Suprapubic skin (tissue), 3 donors: ENCODE measurements around the gene NRCAM.

Experiments used
- EP300 ChIP-seq: sonication (generic); formaldehyde crosslinking; IDR thresholded peaks from one replicate; pipeline ENCODE4 v1.6.1; 2017; ENCODE audit warnings: antibody characterized with exemption
- POLR2A ChIP-seq, 2 donors: fragments of 450-650 bp; IDR thresholded peaks; one replicate each; pipeline ENCODE4 v1.6.1; 2017; ENCODE audit warnings: antibody characterized with exemption in 2 of 2, mild to moderate bottlenecking in 2 of 2, moderate library complexity in 2 of 2
- TF ChIP-seq, protein P1 (sequence below), 2 donors: fragments of 200-600 bp in 1 of 2; fragments of 450-650 bp in 1 of 2; sonication (generic) in 1 of 2; IDR thresholded peaks; one replicate each; pipeline ENCODE4 v1.5.1; 2016 to 2019; ENCODE audit warnings: antibody characterized with exemption in 2 of 2, mild to moderate bottlenecking in 1 of 2, moderate library complexity in 1 of 2

DNA sequence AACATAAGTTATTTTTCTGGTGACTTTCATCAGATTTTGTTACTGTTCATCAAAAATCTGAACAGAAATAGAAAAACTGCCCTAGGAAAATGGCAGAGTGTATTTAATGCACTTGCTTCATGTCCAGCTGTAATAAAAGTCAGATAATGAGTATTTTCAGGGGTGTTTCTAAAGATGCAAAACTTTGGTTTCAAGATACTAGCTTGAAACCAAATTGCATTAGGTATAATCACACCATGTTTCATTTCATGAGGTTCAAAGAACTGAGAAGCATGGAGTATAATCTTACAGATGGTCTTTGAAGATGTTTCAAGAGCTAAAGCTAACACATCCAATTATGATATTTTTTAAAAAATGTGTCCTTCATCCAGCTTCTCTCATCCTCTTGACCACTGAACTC lies 128.9 kb downstream of the NRCAM start:
- TF ChIP-seq, protein P1, sequence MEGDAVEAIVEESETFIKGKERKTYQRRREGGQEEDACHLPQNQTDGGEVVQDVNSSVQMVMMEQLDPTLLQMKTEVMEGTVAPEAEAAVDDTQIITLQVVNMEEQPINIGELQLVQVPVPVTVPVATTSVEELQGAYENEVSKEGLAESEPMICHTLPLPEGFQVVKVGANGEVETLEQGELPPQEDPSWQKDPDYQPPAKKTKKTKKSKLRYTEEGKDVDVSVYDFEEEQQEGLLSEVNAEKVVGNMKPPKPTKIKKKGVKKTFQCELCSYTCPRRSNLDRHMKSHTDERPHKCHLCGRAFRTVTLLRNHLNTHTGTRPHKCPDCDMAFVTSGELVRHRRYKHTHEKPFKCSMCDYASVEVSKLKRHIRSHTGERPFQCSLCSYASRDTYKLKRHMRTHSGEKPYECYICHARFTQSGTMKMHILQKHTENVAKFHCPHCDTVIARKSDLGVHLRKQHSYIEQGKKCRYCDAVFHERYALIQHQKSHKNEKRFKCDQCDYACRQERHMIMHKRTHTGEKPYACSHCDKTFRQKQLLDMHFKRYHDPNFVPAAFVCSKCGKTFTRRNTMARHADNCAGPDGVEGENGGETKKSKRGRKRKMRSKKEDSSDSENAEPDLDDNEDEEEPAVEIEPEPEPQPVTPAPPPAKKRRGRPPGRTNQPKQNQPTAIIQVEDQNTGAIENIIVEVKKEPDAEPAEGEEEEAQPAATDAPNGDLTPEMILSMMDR (IDR thresholded peaks at IDR 0.05) = no peak
- no peak for TF ChIP-seq POLR2A (IDR thresholded peaks at IDR 0.05)
- no peak for TF ChIP-seq EP300
